Mesothelial cell of epicardium (in vitro differentiated cells): ENCODE measurements around the gene HOMEZ. TPM values are rescaled to one million over a fixed set of nuclear protein-coding genes. Genes with fewer than 3 reads are reported as not detected.
A peak's percentile ranks its signal among the peaks of the same experiment; 100 is the strongest.
"Not testable (repeated sequence)": the region's sequence is repeated elsewhere in the genome, so short reads cannot be mapped to it uniquely, and the experiment has no call there.

Source experiments
- DNase-seq, 2 experiments: peaks; one replicate each; pipeline ENCODE4 v3.0.0; 2021; ENCODE audit warnings: low spot score in 2 of 2; ENCODE audit not compliant: unreplicated experiment in 2 of 2
- H3K27ac Mint-ChIP-seq: 2 replicates; pipeline ENCODE4 v1.8.0; 2021; ENCODE audit warnings: mixed read lengths
- H3K27me3 Mint-ChIP-seq: 2 replicates; pipeline ENCODE4 v1.8.0; 2021; ENCODE audit warnings: low read depth, mixed read lengths
- H3K36me3 Mint-ChIP-seq: 2 replicates; pipeline ENCODE4 v1.8.0; 2021; ENCODE audit warnings: mixed read lengths
- H3K4me1 Mint-ChIP-seq: 2 replicates; pipeline ENCODE4 v1.8.0; 2021; ENCODE audit warnings: mixed read lengths
- H3K4me3 Mint-ChIP-seq: 2 replicates; pipeline ENCODE4 v1.8.0; 2021; ENCODE audit warnings: mild to moderate bottlenecking, moderate library complexity, mixed read lengths
- H3K9me3 Mint-ChIP-seq: 2 replicates; pipeline ENCODE4 v1.8.0; 2021; ENCODE audit warnings: mixed read lengths
- total RNA-seq: library from RNA; stranded (reverse); gene quantifications from 3 replicates; pipeline ENCODE4 v1.2.1, GENCODE V29; 2021
- TF ChIP-seq, protein P1 (sequence below): fragments of 200-600 bp; sonication (generic); IDR thresholded peaks from one replicate; pipeline ENCODE4 v1.5.0; 2021; ENCODE audit warnings: antibody characterized with exemption; ENCODE audit not compliant: unreplicated experiment

HOMEZ gene
- total RNA-seq, 1 donor from 2014 or later, result 14.4 TPM

DNA sequence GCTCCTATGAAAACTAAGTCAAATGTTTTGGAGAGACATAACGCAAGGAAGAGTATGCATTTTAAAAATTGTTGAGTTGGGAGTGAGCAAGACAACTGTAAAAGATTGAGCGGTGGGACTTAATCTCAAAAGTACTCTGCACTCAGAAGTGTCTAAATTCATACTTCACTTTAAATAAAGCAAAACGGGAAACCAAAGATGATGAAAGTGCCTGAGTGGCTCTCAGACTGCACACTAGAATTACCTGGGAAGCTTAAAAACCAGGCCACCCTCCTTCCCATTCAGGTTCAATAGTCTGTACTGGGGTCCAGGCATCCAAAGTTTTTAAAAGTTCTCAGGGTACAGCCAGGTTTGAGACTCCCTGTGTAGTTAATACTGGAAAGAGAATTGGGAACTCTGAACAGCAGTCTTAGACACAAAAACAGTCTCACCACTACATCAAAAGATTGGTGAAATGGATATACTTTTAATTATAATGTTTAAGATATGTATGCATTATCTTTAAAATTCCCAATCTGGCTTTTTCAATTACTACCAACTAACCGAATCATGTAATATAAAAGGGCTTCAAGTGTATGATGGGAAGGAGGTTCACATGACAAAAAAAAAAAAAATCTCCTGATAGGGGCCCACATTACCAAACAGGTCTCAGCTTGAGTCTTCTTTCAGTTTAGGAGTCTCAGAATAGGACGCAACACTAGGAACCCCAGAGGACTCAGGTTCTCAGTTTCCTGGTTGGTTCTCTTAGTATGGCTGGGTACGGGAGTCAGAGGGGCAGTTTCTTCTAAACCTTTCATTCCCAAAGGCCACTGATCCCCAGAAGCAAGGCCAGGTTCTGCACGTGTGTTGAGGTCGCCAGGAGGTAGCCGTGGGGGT lies 1.0 kb downstream of the HOMEZ start:
- Mint-ChIP-seq H3K4me3 (peak overlapping the region; percentile 96), H3K4me1 (peaks cover 22% of the 10 kb centered on the region), H3K27me3 (peaks cover 2% of the 10 kb centered on the region), H3K27ac (peak overlapping the region; percentile 94), H3K36me3 (no peaks in the 10 kb centered on the region), H3K9me3 (no peaks in the 10 kb centered on the region)
- TF ChIP-seq, protein P1, sequence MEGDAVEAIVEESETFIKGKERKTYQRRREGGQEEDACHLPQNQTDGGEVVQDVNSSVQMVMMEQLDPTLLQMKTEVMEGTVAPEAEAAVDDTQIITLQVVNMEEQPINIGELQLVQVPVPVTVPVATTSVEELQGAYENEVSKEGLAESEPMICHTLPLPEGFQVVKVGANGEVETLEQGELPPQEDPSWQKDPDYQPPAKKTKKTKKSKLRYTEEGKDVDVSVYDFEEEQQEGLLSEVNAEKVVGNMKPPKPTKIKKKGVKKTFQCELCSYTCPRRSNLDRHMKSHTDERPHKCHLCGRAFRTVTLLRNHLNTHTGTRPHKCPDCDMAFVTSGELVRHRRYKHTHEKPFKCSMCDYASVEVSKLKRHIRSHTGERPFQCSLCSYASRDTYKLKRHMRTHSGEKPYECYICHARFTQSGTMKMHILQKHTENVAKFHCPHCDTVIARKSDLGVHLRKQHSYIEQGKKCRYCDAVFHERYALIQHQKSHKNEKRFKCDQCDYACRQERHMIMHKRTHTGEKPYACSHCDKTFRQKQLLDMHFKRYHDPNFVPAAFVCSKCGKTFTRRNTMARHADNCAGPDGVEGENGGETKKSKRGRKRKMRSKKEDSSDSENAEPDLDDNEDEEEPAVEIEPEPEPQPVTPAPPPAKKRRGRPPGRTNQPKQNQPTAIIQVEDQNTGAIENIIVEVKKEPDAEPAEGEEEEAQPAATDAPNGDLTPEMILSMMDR, result no peak
- no peak for DNase-seq

DNA sequence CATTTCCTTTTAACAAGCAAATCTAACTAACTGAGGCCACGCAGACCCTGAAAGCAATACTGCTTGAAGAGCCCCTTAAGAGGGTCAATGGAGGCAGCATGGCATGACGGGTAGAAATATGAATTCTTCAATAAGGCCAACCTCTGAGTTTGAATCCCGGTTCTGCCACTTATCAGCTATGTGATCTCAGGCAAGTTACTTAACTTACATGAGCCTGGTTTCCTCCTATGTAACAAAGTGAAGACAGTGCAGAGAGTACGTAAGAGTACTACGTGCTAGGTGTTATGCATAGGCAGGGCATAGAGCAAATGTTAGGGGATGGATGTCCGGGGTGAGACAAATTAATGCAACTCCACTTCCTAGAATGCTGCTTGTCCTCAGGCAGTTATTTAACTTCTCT lies 4.7 kb downstream of the HOMEZ start:
- Mint-ChIP-seq H3K27ac (no peak overlapping the region), H3K4me1 (peaks cover 16% of the 10 kb centered on the region)

DNA sequence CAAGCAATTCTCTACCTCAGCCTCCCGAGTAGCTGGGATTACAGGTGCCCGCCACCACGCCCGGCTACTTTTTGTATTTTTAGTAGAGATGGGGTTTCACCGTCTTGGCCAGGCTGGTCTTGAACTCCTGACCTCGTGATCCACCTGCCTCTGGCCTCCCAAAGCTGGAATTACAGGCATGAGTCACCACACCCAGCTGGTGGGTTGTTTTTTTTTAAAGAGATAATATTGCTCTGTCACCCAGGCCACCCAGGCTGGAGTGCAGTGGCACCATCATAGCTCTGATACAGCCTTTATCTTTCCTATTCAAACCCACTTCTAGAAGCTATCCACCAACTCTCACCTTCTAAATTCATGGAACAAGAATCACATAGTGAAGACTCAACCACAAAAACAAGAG lies 8.0 kb downstream of the HOMEZ start:
- H3K4me1 Mint-ChIP-seq, H3K9me3 Mint-ChIP-seq, DNase-seq, H3K4me3 Mint-ChIP-seq, H3K27me3 Mint-ChIP-seq, H3K27ac Mint-ChIP-seq: not testable (repeated sequence)
- peaks cover 26% of the 10 kb centered on the region for H3K36me3 Mint-ChIP-seq

More for the DNA sequence above, 4.7 kb downstream of the HOMEZ start:
- DNase-seq, result no peak
- H3K4me3 Mint-ChIP-seq, result no peak overlapping the region
- TF ChIP-seq, protein P1, result no peak
- H3K36me3 Mint-ChIP-seq, result peaks cover 10% of the 10 kb centered on the region
- no peaks in the 10 kb centered on the region for H3K9me3 Mint-ChIP-seq
- H3K27me3 Mint-ChIP-seq, result no peaks in the 10 kb centered on the region

DNA sequence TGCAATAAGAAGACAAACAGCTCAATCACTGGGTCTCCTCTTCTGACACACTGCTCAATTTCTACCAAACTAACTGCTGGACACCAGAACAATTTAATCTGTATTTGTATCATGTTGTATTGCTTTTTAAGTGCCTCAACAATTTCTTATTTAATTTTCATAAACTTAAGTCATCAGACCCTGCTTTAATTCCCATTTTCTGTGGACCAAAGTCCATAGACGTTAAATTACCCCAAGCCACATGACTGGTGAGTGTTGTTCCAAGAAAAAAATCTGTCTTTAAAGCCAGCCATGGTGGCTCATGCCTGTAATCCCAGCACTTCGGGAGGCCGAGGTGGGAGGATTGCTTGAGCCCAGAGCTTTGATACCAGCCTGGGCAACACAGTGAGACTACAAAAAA lies 8.7 kb downstream of the HOMEZ start:
- peaks cover 26% of the 10 kb centered on the region for H3K36me3 Mint-ChIP-seq
- H3K27ac Mint-ChIP-seq, result no peak overlapping the region
- TF ChIP-seq, protein P1, result no peak
- no peaks in the 10 kb centered on the region for H3K4me1 Mint-ChIP-seq
- H3K9me3 Mint-ChIP-seq, result no peaks in the 10 kb centered on the region
- DNase-seq, result no peak
- no peak overlapping the region for H3K4me3 Mint-ChIP-seq
- H3K27me3 Mint-ChIP-seq, result no peaks in the 10 kb centered on the region

DNA sequence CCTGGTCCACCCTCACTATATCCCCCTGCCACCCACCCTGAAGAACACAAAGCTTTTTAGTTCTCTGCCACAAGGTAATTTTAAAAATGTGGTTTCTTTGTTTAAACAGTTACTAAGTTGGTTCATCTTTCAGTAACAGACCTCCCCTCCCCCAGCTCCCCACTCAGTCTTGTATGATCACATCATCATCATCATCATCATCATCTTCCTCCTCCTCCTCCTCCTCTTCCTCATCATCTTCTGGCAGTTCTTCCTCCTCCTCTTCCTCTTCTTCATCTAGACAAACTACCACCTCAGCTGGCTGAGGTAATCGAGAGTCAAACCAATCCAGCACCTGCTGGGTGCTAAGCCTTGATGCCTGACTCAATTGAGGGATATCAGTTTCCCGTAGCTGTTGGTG lies 10.5 kb downstream of the HOMEZ start:
- no peak overlapping the region for H3K27ac Mint-ChIP-seq
- TF ChIP-seq, protein P1, result no peak
- H3K4me3 Mint-ChIP-seq, result no peak overlapping the region
- H3K4me1 Mint-ChIP-seq, result no peaks in the 10 kb centered on the region
- DNase-seq, result no peak
- no peaks in the 10 kb centered on the region for H3K27me3 Mint-ChIP-seq
- H3K36me3 Mint-ChIP-seq, result peaks cover 28% of the 10 kb centered on the region
- H3K9me3 Mint-ChIP-seq, result peaks cover 3% of the 10 kb centered on the region

DNA sequence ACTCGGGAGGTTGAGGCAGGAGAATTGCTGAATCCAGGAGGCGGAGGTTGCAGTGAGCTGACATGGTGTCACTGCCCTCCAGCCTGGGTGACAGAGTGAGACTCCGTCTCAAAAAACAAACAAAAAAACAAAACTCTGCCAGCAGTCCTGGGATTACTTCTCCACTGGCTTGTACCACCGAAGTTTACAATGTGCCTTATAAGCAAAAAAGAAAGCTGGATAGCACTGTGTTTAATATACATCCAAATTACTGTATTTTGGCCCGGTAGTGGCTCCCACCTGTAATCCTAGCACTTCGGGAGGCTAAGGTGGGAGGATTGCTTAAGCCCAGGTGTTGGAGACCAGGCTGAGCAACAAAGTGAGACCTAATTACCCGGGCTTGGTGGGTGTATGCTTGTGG lies 16.7 kb downstream of the HOMEZ start:
- Mint-ChIP-seq H3K4me3 (no peak overlapping the region), H3K27ac (no peak overlapping the region), H3K9me3 (peaks cover 3% of the 10 kb centered on the region), H3K27me3 (peaks cover 2% of the 10 kb centered on the region), H3K36me3 (peaks cover 2% of the 10 kb centered on the region), H3K4me1 (no peaks in the 10 kb centered on the region)
- DNase-seq, result no peak
- TF ChIP-seq, protein P1, result no peak

DNA sequence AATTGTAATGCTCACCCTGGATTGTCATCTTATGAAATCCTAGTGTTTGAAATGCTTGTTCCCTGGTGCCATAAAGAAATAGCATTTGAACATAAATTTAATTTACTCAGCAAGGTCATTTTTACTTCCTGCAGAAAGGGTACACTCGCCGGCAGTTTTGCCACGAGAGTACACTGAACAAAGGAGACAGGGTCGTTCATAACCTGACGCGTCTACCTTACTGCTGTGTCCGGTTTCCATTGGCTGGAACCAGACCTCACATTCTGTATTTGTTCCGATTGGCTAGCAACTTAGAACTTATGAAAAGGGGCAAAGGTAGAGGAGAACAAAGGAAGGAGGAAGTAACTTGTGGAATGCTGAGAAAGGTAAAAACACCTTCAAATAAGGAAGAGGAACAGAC lies 25.1 kb downstream of the HOMEZ start:
- H3K27ac Mint-ChIP-seq, H3K4me3 Mint-ChIP-seq, DNase-seq, H3K4me1 Mint-ChIP-seq, H3K36me3 Mint-ChIP-seq, H3K9me3 Mint-ChIP-seq: not testable (repeated sequence)
- peaks cover 14% of the 10 kb centered on the region for H3K27me3 Mint-ChIP-seq
